ENCODE data around the gene RAD18.

- TF ChIP-seq POLR2A (IDR thresholded peaks at IDR 0.05), result no peak
- no peak for TF ChIP-seq CTCF (IDR thresholded peaks at IDR 0.05)
- TF ChIP-seq EP300 (IDR thresholded peaks at IDR 0.05), result no peak
- TF ChIP-seq POLR2AphosphoS5 (IDR thresholded peaks at IDR 0.05), result no peak
These were observed 23.5 kb upstream of the RAD18 start for GRCh38 chr3:8986741-8987140.

All from sigmoid colon (tissue), 4 donors.